Retinal pigment epithelial cell (primary cell): ENCODE measurements around the gene CD99L2.

Experiments used
- DNase-seq: peaks from one replicate; pipeline ENCODE4 v3.0.0-alpha.2; 2010; ENCODE audit warnings: low read depth
- H3K4me3 ChIP-seq: 2 replicates; pipeline ENCODE4 v1.5.1; 2011; ENCODE audit warnings: mild to moderate bottlenecking, low read length, control low read depth, moderate library complexity
- TF ChIP-seq, protein P1 (sequence below): conservative IDR thresholded peaks from 2 replicates; pipeline ENCODE4 v1.5.1; 2011; ENCODE audit warnings: low read depth, low read length, control low read depth, inconsistent platforms

Gene CD99L2

DNA sequence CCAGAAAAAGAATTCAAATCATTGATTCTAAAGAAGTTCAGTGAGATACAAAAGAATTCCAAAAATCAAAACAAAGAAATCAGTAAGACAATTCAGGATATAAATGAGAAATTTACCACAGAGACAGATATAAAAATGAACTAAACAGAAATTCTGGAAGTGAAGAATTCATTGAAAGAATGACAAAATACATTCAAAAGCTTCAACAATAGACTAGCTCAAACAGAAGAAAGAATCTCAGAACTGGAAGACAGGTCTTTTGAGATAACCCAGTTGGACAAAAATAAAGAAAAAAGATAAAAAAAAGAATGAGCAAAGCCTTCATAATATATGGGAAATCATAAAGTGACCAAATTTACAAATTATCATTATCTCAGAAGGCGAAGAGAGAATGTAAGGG lies 41.7 kb downstream of the CD99L2 start:
- no peak overlapping the region for H3K4me3 ChIP-seq
- DNase-seq = no peak
- TF ChIP-seq, protein P1, sequence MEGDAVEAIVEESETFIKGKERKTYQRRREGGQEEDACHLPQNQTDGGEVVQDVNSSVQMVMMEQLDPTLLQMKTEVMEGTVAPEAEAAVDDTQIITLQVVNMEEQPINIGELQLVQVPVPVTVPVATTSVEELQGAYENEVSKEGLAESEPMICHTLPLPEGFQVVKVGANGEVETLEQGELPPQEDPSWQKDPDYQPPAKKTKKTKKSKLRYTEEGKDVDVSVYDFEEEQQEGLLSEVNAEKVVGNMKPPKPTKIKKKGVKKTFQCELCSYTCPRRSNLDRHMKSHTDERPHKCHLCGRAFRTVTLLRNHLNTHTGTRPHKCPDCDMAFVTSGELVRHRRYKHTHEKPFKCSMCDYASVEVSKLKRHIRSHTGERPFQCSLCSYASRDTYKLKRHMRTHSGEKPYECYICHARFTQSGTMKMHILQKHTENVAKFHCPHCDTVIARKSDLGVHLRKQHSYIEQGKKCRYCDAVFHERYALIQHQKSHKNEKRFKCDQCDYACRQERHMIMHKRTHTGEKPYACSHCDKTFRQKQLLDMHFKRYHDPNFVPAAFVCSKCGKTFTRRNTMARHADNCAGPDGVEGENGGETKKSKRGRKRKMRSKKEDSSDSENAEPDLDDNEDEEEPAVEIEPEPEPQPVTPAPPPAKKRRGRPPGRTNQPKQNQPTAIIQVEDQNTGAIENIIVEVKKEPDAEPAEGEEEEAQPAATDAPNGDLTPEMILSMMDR = no peak

DNA sequence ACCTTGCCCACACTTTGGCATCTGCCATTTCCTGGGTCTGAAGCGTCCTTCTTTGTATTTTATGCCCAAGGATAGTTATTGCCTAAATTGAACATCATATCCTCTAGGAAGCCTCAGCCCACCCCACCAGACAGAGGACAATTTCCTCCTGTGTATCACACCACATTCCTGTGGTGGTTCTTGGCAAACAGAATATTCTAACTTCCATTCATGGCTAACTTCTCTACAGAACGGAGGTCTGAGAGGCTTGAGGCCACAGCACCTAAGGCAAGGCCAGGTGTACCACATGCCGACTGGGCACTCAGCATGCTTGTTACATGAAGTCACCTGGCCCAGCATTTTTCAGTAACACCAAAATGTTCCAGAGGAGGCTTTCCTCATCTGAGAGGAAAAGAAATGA lies 42.4 kb downstream of the CD99L2 start:
- no peak for DNase-seq
- no peak overlapping the region for H3K4me3 ChIP-seq
- TF ChIP-seq, protein P1 = no peak

DNA sequence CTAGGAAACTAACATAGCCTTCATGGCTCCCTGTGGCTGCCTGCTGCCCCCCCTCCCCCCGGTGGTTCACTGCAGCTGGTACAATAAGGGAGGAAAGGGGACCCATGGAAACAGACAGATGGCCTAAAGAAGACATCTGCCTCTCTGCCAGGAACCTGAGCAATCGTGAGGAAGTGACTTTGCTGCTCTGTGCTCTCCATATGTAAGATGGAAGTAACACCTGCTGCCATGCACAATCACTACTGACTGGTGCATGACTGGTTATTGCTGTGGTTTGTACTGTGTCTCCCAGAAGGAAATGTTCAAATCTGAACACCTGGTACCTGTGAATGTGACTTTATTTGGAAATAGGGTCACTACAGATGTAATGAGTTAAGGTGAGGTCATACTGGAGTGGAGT lies 43.6 kb downstream of the CD99L2 start:
- DNase-seq = no peak
- no peak overlapping the region for H3K4me3 ChIP-seq
- TF ChIP-seq, protein P1 = no peak

DNA sequence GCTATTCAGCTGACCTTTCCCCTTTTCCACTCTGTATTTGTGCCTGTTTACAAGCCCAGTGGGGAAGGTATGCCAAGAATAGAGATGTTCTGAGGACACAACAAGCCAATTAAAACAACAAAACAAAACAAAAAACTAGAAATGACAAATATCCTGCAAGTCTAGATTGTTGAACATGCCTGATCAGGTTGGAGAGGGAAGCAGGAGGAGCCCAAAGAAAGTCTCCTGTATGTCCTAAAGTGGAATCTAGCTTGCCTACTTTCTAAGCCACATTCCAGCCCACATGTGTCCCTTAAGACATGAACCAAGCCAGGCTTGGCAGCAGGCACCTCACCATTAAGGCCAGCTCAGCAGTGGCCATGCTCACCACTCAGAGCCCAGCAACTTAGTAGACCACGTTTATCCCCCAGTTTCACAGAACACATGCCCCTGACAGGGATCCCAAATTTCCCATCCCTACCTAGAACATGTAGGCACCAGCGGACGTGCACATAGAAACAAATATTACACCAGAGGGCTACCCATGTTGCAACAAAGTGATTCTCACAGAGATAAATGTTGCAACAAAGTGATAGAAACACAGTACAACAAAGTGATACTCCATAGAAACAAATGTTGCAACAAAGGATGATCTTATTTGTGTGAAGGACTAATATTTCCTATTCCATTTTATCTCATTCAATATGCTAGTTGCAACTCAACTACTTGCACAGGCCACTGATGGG lies 48.3 kb downstream of the CD99L2 start:
- TF ChIP-seq, protein P1 = no peak
- H3K4me3 ChIP-seq = no peak overlapping the region
- DNase-seq = no peak

DNA sequence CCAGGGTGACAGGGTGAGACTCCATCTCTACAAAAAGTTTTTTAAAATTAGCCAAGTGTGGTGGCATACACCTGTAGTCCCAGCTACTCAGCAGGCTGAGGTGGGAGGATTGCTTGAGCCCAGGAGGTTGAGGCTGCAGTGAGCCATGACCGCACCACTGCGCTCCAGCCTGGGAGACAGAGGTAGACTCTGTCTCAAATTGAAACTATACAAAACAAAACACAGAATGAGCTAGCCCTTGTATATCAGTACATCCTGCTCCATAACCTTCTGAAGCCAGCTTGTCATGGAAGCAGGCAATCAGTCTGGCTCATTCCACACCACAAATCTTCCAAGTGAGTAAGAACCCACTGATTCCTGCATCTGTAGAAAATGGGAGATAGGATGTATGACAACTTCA lies 49.0 kb downstream of the CD99L2 start:
- DNase-seq = no peak
- no peak overlapping the region for H3K4me3 ChIP-seq
- TF ChIP-seq, protein P1 = no peak

DNA sequence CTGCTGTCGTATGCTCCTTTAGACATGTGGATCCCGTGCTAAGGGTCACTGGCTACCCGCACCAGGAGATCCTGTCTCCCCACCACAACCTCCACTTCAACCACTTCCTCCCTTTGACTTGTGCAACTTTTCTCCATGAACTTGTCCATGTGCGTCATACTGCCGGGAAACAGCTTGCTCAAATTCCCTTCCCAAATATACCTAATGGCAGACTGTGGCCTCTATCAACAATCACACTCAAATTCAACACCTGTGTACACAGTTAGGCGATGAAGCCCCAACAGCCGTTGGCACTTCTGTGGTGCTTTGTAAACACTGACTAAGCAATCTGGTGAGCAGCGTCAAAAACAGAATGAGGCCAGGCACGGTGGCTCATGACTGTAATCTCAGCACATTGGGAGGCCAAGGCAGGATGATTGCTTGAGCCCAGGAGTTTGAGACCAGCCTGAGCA lies 49.5 kb downstream of the CD99L2 start:
- H3K4me3 ChIP-seq = no peak overlapping the region
- DNase-seq = no peak
- TF ChIP-seq, protein P1 = no peak

DNA sequence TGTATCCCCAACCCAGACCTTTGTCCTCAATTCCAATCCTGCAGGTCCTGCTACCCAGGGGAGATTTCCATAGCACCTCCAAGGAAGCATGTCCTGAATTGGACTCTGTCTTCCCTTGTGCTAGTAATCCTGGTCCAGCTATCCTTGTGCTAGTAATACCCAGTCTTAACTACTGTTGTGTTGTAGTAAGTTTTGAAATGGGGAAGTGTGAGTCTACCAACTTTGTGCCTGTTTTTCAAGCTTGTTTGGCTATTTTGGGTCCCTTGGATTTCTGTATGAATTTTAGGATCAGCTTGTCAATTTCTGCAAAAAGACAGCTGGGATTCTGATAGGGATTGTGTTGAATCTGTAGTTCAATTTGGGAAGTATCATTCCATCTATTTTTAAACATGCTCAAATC lies 51.4 kb downstream of the CD99L2 start:
- TF ChIP-seq, protein P1 = no peak
- H3K4me3 ChIP-seq = no peak overlapping the region
- no peak for DNase-seq
